GM19395 (cell line): ENCODE measurements around the gene LAX1.

ENCODE experiments used
- ATAC-seq: cut with Tn5 transposase; IDR thresholded peaks from one replicate; pipeline ENCODE4 v1.9.1; 2021; ENCODE audit warnings: mild to moderate bottlenecking, moderate library complexity; ENCODE audit not compliant: unreplicated experiment

LAX1 gene

DNA sequence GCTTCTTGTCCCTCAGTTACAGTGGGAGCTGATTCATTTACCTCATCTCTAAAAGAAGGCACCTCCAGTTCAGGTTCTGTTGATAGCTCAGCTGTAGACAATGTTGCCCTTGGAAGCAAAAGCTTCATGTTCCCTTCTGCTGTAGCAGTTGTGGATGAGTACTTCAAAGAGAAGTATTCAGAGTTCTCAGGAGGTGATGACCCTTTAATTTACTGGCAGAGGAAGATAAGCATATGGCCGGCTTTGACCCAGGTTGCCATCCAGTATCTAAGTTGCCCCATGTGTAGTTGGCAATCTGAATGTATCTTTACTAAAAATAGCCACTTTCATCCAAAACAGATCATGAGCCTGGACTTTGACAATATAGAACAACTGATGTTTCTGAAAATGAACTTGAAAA is 35.0 kb downstream of the LAX1 start:
- ATAC-seq = no peak

DNA sequence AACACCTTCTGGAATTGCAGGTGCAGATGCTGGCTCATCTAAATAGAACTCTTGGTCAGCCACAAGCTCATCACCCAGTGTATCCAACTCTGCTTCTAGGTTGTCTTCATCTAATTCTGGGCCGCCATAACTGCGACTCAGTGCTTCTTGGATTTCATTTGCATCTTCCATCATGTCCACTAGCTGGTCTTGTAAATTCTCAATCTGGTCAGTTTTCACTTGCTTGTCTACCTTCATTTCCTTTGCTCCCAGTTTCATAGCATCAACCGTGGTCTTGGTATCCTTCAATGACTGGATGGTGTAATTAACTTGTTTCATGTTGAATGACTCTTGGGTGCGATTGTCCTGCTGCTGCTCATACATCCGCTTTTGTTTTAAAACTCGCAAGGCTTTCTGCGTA is 40.7 kb downstream of the LAX1 start:
- no peak for ATAC-seq

- no peak for ATAC-seq
Measured at GRCh38 chr1:203807196-203807595, 42.2 kb downstream of the LAX1 start.

GRCh38 chr1:203813581-203814341 is 48.8 kb downstream of the LAX1 start:
- ATAC-seq = no peak

DNA sequence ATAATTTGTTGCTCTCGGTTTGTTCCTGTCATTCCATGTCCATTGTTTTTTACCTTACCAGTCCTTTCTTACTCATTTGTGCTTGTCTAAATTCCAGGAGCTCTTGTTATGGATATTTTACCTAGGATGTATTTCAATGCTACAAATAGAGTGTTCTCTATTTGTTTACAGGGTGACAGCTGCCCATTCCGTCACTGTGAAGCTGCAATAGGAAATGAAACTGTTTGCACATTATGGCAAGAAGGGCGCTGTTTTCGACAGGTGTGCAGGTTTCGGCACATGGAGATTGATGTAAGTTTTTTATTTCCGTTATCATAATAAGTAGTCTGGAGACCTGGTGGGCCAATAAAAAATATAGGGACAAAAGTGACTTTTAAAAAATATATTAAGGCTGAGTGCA is 53.4 kb downstream of the LAX1 start:
- no peak for ATAC-seq

DNA sequence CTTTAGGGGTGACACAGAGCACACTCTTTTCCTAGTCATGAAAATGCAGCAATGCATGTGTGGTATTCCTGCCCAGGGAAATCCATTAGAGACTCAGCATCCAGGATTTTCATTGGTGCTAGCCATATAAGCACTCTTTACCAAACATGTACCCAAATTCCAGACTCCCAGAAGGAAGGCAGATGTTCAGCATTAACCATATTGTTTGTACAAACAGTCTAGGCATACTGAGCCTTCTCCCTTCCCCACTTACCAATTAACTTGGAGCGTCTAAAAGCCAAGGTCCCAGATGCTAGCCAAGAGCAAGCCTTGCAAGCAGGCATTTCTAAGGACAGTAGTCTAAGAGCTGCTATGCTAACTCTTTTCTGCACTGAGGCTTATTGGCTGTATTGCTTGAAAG is 58.3 kb downstream of the LAX1 start:
- no peak for ATAC-seq
